SH-SY5Y (cell line): ENCODE results near the gene MOV10.

Experiments used
- GATA2 ChIP-seq: IDR thresholded peaks from 2 replicates; pipeline ENCODE4 v1.6.1; 2011; ENCODE audit warnings: mild to moderate bottlenecking, low read depth, low read length
- GATA3 ChIP-seq: IDR thresholded peaks from 2 replicates; pipeline ENCODE4 v1.6.1; 2011; ENCODE audit warnings: low read depth, mild to moderate bottlenecking, low read length, moderate library complexity

- TF ChIP-seq GATA3 (no peak), GATA2 (no peak)
Observed at GRCh38 chr1:112675728-112676381, 1.4 kb downstream of the MOV10 start.
